H9 (cell line): Measurements from ENCODE around the gene NBEAL1. TPM values are rescaled to one million over a fixed set of nuclear protein-coding genes. Genes with fewer than 3 reads are reported as not detected.

ENCODE experiments used
- DNase-seq: peaks from one replicate; pipeline ENCODE4 v3.0.0-alpha.2; 2017
- H2AFZ ChIP-seq: one replicate; pipeline ENCODE4 v1.6.1; 2013; ENCODE audit warnings: mild to moderate bottlenecking, low read length, control low read depth, moderate library complexity
- H2AK5ac ChIP-seq: 2 replicates; pipeline ENCODE4 v1.6.1; 2013; ENCODE audit warnings: low read length, control low read depth, mixed read lengths; ENCODE audit not compliant: insufficient read length
- H2BK120ac ChIP-seq: one replicate; pipeline ENCODE4 v1.6.1; 2013; ENCODE audit warnings: low read depth, mild to moderate bottlenecking, low read length, control low read depth, inconsistent platforms; ENCODE audit not compliant: poor library complexity, severe bottlenecking
- H2BK12ac ChIP-seq: 2 replicates; pipeline ENCODE4 v1.6.1; 2013; ENCODE audit warnings: low read length, control low read depth, mixed read lengths, low read depth; ENCODE audit not compliant: insufficient read length
- H2BK15ac ChIP-seq: 2 replicates; pipeline ENCODE4 v1.6.1; 2013; ENCODE audit warnings: low read depth, low read length, control low read depth
- H2BK20ac ChIP-seq: one replicate; pipeline ENCODE4 v1.6.1; 2013; ENCODE audit warnings: low read depth, mild to moderate bottlenecking, low read length, control low read depth, inconsistent platforms; ENCODE audit not compliant: poor library complexity, severe bottlenecking
- H2BK5ac ChIP-seq: 2 replicates; pipeline ENCODE4 v1.6.1; 2013; ENCODE audit warnings: low read length, control low read depth, mixed read lengths; ENCODE audit not compliant: insufficient read length
- H3K14ac ChIP-seq: 2 replicates; pipeline ENCODE4 v1.6.1; 2013; ENCODE audit warnings: low read length, control low read depth; ENCODE audit not compliant: insufficient read depth
- H3K18ac ChIP-seq: 2 replicates; pipeline ENCODE4 v1.6.1; 2013; ENCODE audit warnings: low read depth, mild to moderate bottlenecking, mixed read lengths, low read length, control low read depth; ENCODE audit not compliant: insufficient read length
- H3K23ac ChIP-seq: 2 replicates; pipeline ENCODE4 v1.6.1; 2013; ENCODE audit warnings: low read length, control low read depth, mixed read lengths, low read depth; ENCODE audit not compliant: insufficient read length
- H3K23me2 ChIP-seq: 2 replicates; pipeline ENCODE4 v1.6.1; 2013; ENCODE audit warnings: low read depth, mild to moderate bottlenecking, mixed read lengths, low read length, control low read depth; ENCODE audit not compliant: insufficient read length, poor library complexity, severe bottlenecking
- H3K27ac ChIP-seq: 2 replicates; pipeline ENCODE4 v1.5.1; 2013; ENCODE audit warnings: low read length, control low read depth, mixed read lengths, low read depth; ENCODE audit not compliant: insufficient read length
- H3K27me3 ChIP-seq: 2 replicates; pipeline ENCODE4 v1.6.1; 2013; ENCODE audit warnings: low read length, control low read depth, inconsistent platforms; ENCODE audit not compliant: insufficient read depth
- H3K4ac ChIP-seq: 2 replicates; pipeline ENCODE4 v1.6.1; 2013; ENCODE audit warnings: low read depth, mild to moderate bottlenecking, control low read depth, inconsistent platforms, low read length, moderate library complexity
- H3K4me1 ChIP-seq: 2 replicates; pipeline ENCODE4 v1.6.1; 2013; ENCODE audit warnings: low read length, control low read depth, inconsistent platforms; ENCODE audit not compliant: insufficient read depth
- H3K4me2 ChIP-seq: 2 replicates; pipeline ENCODE4 v1.6.1; 2013; ENCODE audit warnings: low read length, control low read depth, mixed read lengths; ENCODE audit not compliant: insufficient read length, insufficient read depth
- H3K56ac ChIP-seq: 2 replicates; pipeline ENCODE4 v1.6.1; 2013; ENCODE audit warnings: low read depth, mild to moderate bottlenecking, mixed read lengths, low read length, control low read depth; ENCODE audit not compliant: insufficient read length
- H3K79me1 ChIP-seq: 2 replicates; pipeline ENCODE4 v1.6.1; 2013; ENCODE audit warnings: low read depth, mild to moderate bottlenecking, moderate library complexity, low read length, control low read depth, inconsistent platforms; ENCODE audit not compliant: insufficient read depth, poor library complexity, severe bottlenecking
- H3K79me2 ChIP-seq: 2 replicates; pipeline ENCODE4 v1.6.1; 2013; ENCODE audit warnings: low read length, control low read depth, inconsistent platforms; ENCODE audit not compliant: insufficient read depth
- H3K9ac ChIP-seq: 2 replicates; pipeline ENCODE4 v1.6.1; 2013; ENCODE audit warnings: low read length, control low read depth, mixed read lengths; ENCODE audit not compliant: insufficient read length; ENCODE audit errors: extremely low read depth
- H3K9me3 ChIP-seq: one replicate; pipeline ENCODE4 v1.6.1; 2013; ENCODE audit warnings: low read depth, low read length, inconsistent platforms; ENCODE audit not compliant: control insufficient read depth
- H3T11ph ChIP-seq: one replicate; pipeline ENCODE4 v1.6.1; 2013; ENCODE audit warnings: mild to moderate bottlenecking, low read length, control low read depth, inconsistent platforms
- H4K20me1 ChIP-seq: one replicate; pipeline ENCODE4 v1.6.1; 2013; ENCODE audit not compliant: control insufficient read depth, insufficient read length, insufficient read depth
- H4K5ac ChIP-seq: 2 replicates; pipeline ENCODE4 v1.6.1; 2013; ENCODE audit warnings: low read depth, mild to moderate bottlenecking, mixed read lengths, low read length, control low read depth; ENCODE audit not compliant: insufficient read length
- H4K8ac ChIP-seq: replicated peaks from 2 replicates; pipeline ENCODE4 v1.6.1; 2013; ENCODE audit warnings: low read length, control low read depth, mixed read lengths, low read depth; ENCODE audit not compliant: insufficient read length
- H4K91ac ChIP-seq: 2 replicates; pipeline ENCODE4 v1.6.1; 2013; ENCODE audit warnings: low read depth, mild to moderate bottlenecking, moderate library complexity, mixed read lengths, low read length, control low read depth; ENCODE audit not compliant: insufficient read length
- H3K27ac Mint-ChIP-seq, 3 experiments: 2 replicates in 2 of 3; 3 replicates in 1 of 3; pipeline ENCODE4 v1.8.0; 2020 to 2021; ENCODE audit warnings: mixed read lengths in 3 of 3, mild to moderate bottlenecking in 1 of 3, moderate library complexity in 1 of 3
- H3K27me3 Mint-ChIP-seq: 2 replicates; pipeline ENCODE4 v1.8.0; 2021; ENCODE audit warnings: low read depth, mild to moderate bottlenecking, moderate library complexity, mixed read lengths
- H3K36me3 Mint-ChIP-seq, 3 experiments: 2 replicates in 2 of 3; 3 replicates in 1 of 3; pipeline ENCODE4 v1.8.0; 2020 to 2021; ENCODE audit warnings: low read depth in 3 of 3, mixed read lengths in 3 of 3; ENCODE audit not compliant: insufficient read depth in 1 of 3
- H3K4me1 Mint-ChIP-seq, 2 experiments: 2 replicates each; pipeline ENCODE4 v1.8.0; 2020; ENCODE audit warnings: mixed read lengths in 2 of 2
- H3K4me3 Mint-ChIP-seq, 2 experiments: 2 replicates in 1 of 2; 3 replicates in 1 of 2; pipeline ENCODE4 v1.8.0; 2020 to 2021; ENCODE audit warnings: mild to moderate bottlenecking in 2 of 2, mixed read lengths in 2 of 2, moderate library complexity in 1 of 2
- H3K9me3 Mint-ChIP-seq, 2 experiments: 2 replicates in 1 of 2; 3 replicates in 1 of 2; pipeline ENCODE4 v1.8.0; 2020; ENCODE audit warnings: mild to moderate bottlenecking in 2 of 2, mixed read lengths in 2 of 2, moderate library complexity in 1 of 2
- CTCF ChIP-seq: fragments of 200-600 bp; sonication (generic); conservative IDR thresholded peaks from 3 replicates; pipeline ENCODE4 v1.8.0; 2021; ENCODE audit warnings: antibody characterized with exemption, mild to moderate bottlenecking
- WGBS: extraction: QIAGEN DNeasy Blood & Tissue Kit; methylation state at CpG from one replicate; pipeline ENCODE4 v1.1.7; 2013; ENCODE audit warnings: missing lambda C conversion rate, low lambda C conversion rate, mixed read lengths; ENCODE audit not compliant: insufficient read length; ENCODE audit errors: extremely low coverage; 5-methylcytosine and 5-hydroxymethylcytosine counted together
- total RNA-seq: library from RNA; stranded (reverse); gene quantifications from 2 replicates; pipeline ENCODE4 v1.2.1, GENCODE V29; 2021

The NBEAL1 gene
- total RNA-seq, 1 experiment from 2014 or later, result 10.1 TPM

- H3K36me3 Mint-ChIP-seq, result peaks cover 0 to 2% (median 0%) of the 10 kb centered on the region in 3 experiments; a peak in 3 of 7 replicates
- H2BK120ac ChIP-seq, result no peak overlapping the region
- no peak overlapping the region for H2AK5ac ChIP-seq
- peaks cover 9 to 16% of the 10 kb centered on the region in 2 experiments for H3K4me1 Mint-ChIP-seq
- no peaks in the 10 kb centered on the region for H3K27me3 Mint-ChIP-seq
- no peak overlapping the region for H2BK5ac ChIP-seq
- no peaks in the 10 kb centered on the region for H3K23me2 ChIP-seq
- TF ChIP-seq CTCF, result no peak
- no peak overlapping the region for H2BK20ac ChIP-seq
- H4K5ac ChIP-seq, result no peak overlapping the region
- H3K79me1 ChIP-seq, result no peaks in the 10 kb centered on the region
- no peak overlapping the region for H2BK12ac ChIP-seq
- H3K9me3 Mint-ChIP-seq, result peaks cover 3 to 5% of the 10 kb centered on the region in 2 experiments; a peak in 3 of 5 replicates
- H3K4me3 Mint-ChIP-seq, result no peak overlapping the region
- H3K4me2 ChIP-seq, result no peak overlapping the region
- no peak overlapping the region for H2BK15ac ChIP-seq
- H3K4ac ChIP-seq, result no peak overlapping the region
- peaks cover 3% of the 10 kb centered on the region; the same call in 1 of the 2 replicates for H3K4me1 ChIP-seq
- no peak overlapping the region for H3K56ac ChIP-seq
- no peak overlapping the region for H3K9ac ChIP-seq
- no peaks in the 10 kb centered on the region for H3K27me3 ChIP-seq
- H3K14ac ChIP-seq, result no peak overlapping the region
- no CpG with 5 or more reads among the region's 8 CpGs for WGBS
- no peak overlapping the region for H4K91ac ChIP-seq
- no peak overlapping the region for H4K8ac ChIP-seq
- peak overlapping the region in 2 of 3 experiments; percentile 48 to 55; a peak in 3 of 7 replicates for H3K27ac Mint-ChIP-seq
- no peak for DNase-seq
- H3K79me2 ChIP-seq, result no peaks in the 10 kb centered on the region
- H4K20me1 ChIP-seq, result no peaks in the 10 kb centered on the region
- H3T11ph ChIP-seq, result no peak overlapping the region
- H3K23ac ChIP-seq, result no peak overlapping the region
- no peaks in the 10 kb centered on the region for H3K9me3 ChIP-seq
- no peak overlapping the region for H3K27ac ChIP-seq
- H3K18ac ChIP-seq, result no peak overlapping the region
- H2AFZ ChIP-seq, result no peak overlapping the region
Measured at GRCh38 chr2:203003716-203004115, 11.0 kb upstream of the NBEAL1 start.
